Measurements from ENCODE around the gene PCDHGB3.
"Not testable (repeated sequence)": the region's sequence is repeated elsewhere in the genome, so short reads cannot be mapped to it uniquely, and the experiment has no call there.

Gene PCDHGB3

DNA sequence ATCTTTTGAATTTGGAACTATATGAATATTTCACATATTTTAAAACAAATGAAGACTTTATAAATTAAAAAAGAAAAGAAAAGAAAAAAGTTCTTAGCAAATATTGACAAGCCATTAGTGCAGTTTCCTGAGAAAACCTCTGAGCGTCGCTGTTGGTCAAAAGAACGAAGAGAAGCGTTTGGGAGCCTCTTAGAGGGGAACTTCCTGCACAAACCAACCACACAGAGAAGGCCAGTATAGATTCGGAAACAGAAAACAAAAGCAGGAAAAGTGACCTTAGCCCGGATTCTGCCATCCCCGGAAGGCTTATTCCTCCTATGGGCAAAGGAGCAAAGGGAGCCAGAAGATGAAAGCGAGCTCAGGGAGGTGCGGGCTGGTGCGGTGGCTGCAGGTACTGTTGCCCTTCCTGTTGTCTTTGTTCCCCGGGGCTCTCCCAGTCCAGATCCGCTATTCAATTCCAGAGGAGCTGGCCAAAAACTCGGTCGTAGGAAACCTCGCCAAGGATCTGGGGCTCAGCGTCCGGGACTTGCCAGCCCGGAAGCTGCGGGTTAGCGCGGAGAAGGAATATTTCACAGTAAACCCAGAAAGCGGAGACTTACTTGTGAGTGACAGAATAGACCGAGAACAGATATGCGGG, 10.1 kb upstream of the PCDHGB3 start, which contains the start of gene PCDHGB2:
PCDHGB2 (plus strand) TSS at position 205 of the 637 bp plus-strand sequence; CDS start at position 347, 142 bp downstream.
- DNase-seq, result no peak

- DNase-seq, result no peak
These were observed 9.4 kb upstream of the PCDHGB3 start for GRCh38 chr5:141360685-141361084.

GRCh38 chr5:141362719-141363118, 7.3 kb upstream of the PCDHGB3 start:
- no peak for DNase-seq

DNA sequence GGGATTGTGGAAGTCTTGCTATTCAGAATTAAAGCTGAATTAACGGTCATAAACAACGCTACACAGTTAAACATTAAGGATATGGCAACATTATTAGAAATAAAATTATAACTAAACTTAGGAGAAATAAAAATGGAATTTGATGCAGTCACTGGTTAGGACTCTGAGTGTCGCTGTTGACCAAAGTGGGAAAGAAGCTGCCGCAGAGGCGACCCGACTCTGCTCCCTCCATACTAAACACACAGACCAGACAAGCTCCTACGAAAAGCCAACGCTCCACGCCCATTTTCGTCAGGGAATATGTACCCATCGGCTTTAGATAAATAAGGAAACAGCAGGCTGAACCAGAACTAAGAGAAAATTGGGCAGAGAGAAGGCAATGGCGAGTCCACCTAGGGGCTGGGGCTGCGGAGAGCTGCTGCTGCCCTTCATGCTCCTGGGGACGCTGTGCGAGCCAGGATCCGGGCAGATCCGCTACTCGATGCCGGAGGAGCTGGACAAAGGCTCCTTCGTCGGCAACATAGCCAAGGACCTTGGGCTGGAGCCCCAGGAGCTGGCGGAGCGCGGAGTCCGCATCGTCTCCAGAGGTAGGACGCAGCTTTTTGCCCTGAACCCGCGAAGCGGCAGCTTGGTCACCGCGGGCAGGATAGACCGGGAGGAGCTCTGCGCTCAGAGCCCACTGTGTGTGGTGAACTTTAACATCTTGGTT, 5.9 kb upstream of the PCDHGB3 start, which contains the start of gene PCDHGA5:
PCDHGA5 (plus strand) TSS at position 211 of the 709 bp plus-strand sequence; CDS start at position 380, 169 bp downstream.
- no peak for DNase-seq

DNA sequence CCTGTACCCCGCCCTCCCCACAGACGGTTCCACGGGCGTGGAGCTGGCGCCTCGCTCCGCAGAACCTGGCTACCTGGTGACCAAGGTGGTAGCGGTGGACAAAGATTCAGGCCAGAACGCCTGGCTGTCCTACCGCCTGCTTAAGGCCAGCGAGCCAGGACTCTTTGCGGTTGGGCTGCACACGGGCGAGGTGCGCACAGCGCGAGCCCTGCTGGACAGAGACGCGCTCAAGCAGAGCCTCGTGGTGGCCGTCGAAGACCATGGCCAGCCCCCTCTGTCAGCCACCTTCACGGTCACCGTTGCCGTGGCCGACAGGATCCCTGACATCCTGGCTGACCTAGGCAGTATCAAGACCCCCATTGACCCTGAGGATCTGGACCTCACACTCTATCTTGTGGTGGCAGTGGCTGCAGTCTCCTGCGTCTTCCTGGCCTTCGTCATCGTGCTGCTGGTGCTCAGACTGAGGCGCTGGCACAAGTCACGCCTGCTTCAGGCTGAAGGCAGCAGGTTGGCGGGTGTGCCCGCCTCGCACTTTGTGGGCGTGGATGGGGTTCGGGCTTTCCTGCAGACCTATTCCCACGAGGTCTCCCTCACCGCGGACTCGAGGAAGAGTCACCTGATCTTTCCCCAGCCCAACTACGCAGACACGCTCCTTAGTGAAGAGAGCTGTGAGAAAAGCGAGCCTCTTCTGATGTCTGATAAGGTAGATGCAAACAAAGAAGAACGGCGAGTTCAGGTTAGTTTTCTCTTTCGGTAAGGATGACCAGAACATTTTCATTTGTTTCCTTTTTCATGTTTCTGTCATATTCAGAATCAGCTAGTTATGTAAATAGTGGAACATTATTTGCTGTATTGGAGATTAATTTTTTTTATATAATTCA, 3.8 kb upstream of the PCDHGB3 start:
- DNase-seq, result no peak

DNA sequence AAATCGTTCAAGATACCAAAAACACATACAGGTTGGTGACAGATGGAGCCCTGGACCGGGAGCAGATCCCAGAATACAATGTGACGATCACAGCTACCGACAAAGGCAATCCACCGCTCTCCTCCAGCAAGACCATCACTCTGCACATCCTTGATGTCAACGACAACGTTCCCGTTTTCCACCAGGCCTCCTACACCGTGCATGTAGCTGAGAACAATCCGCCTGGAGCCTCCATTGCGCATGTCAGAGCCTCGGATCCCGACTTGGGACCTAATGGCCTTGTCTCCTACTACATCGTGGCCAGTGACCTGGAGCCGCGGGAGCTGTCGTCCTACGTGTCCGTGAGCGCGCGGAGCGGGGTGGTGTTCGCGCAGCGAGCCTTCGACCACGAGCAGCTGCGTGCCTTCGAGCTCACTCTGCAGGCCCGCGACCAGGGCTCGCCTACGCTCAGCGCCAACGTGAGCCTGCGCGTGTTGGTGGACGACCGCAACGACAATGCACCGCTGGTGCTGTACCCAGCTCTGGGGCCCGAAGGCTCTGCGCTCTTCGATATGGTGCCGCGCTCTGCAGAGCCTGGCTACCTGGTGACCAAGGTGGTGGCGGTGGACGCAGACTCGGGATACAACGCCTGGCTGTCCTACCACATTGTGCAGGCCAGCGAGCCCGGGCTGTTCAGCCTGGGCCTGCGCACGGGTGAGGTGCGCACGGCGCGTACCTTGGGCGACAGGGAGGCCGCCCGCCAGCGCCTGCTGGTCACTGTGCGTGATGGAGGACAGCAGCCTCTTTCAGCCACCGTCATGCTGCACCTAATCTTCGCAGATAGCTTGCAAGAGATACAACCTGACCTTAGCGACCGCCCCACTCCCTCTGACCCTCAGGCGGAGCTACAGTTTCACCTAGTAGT, 1.8 kb downstream of the PCDHGB3 start:
- DNase-seq, result no peak

DNA sequence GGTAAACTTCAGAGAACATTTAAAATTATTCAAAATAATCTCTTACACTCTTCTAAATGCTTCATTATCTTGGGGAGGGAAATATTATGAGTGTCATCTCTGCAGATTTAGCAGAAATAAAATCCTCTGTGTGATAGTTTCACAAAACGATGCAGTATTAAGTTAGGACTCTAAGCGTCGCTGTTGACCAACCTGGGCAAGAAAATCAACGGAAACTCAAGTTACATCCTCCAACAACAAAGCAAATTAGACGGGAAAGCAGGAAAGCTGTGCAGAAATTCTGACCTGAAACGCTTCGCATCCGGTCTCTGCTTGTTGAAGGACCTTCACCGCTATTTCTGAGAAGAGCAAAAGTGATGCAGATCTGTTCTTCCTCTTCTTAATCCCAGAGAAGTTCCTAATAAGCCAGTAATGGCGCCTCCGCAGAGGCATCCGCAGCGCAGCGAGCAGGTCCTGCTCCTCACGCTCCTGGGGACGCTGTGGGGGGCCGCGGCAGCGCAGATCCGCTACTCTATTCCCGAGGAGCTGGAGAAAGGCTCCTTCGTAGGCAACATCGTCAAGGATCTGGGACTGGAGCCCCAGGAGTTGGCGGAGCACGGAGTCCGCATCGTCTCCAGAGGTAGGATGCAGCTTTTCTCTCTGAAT, 3.8 kb downstream of the PCDHGB3 start, which contains the start of gene PCDHGA6:
PCDHGA6 (plus strand) TSS at position 219 of the 645 bp plus-strand sequence; CDS start at position 412, 193 bp downstream.
- DNase-seq, result no peak

DNA sequence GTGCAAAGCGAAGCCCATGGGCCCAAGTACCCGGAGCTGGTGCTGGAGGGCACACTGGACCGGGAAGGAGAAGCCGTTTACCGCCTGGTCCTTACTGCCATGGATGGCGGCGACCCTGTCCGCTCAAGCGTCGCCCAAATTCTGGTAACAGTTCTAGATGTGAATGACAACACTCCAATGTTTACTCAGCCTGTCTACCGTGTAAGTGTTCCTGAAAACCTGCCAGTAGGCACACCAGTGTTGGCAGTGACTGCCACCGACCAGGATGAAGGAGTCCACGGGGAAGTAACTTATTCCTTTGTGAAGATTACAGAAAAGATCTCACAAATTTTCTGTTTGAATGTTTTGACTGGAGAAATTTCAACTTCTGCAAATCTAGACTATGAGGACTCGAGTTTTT, 4.6 kb downstream of the PCDHGB3 start:
- DNase-seq, result no peak

DNA sequence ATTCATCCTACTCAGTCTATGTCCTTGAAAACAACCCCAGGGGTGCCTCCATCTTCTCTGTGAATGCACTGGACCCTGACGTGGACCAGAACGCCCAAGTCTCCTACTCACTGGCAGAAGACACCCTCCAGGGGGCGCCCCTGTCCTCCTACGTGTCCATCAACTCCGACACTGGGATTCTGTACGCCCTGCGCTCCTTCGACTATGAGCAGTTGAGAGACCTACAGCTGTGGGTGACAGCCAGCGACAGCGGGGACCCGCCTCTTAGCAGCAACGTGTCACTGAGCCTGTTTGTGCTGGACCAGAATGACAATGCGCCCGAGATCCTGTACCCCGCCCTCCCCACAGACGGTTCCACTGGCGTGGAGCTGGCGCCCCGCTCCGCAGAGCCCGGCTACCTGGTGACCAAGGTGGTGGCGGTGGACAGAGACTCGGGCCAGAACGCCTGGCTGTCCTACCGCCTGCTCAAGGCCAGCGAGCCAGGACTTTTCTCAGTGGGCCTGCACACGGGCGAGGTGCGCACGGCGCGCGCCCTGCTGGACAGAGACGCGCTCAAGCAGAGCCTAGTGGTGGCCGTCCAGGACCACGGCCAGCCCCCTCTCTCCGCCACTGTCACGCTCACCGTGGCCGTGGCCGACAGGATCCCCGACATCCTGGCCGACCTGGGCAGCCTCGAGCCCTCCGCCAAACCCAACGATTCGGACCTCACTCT, 5.6 kb downstream of the PCDHGB3 start:
- DNase-seq, result not testable (repeated sequence)

DNA sequence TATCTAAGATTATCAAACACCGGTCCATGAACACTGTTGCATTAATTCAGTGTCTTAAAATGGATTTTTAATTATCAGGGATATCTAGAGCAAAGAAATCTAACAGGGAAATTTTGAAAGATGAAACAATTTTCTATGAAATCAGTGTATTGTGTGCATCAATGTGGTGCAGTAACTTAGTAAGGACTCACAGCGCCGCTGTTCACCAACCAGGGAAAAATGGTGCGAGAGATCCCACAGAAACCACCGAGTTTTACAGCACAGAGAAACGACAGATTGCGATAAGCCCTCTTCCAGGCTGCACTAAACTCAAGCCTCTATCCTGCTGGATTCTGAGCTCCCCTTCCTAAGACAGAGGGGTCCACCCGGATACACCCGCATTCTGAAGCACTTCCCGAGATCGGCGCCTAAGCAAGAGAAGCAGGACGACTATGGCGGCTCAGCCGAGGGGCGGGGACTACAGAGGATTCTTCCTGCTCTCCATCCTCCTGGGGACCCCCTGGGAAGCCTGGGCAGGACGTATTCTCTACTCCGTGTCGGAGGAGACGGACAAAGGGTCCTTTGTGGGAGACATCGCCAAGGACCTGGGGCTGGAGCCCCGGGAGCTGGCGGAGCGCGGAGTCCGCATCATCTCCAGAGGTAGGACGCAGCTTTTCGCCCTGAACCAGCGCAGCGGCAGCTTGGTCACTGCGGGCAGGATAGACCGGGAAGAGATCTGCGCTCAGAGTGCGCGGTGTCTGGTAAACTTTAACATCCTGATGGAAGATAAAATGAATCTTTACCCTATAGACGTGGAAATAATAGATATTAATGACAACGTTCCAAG, 12.6 kb downstream of the PCDHGB3 start, which contains the start of gene PCDHGA7:
PCDHGA7 (plus strand) TSS at position 274 of the 826 bp plus-strand sequence; CDS start at position 432, 158 bp downstream.
- no peak for DNase-seq

DNA sequence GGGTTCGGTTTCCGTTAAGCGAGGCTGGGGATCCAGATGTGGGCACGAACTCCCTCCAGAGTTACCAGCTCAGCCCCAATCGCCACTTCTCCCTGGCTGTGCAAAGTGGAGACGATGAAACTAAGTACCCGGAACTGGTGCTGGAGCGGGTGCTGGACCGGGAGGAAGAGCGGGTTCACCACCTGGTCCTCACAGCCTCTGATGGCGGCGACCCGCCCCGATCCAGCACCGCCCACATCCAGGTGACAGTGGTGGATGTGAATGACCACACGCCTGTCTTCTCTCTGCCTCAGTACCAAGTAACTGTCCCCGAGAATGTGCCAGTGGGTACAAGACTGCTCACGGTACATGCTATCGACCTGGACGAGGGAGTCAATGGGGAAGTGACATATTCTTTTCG, 13.3 kb downstream of the PCDHGB3 start:
- DNase-seq, result no peak

DNA sequence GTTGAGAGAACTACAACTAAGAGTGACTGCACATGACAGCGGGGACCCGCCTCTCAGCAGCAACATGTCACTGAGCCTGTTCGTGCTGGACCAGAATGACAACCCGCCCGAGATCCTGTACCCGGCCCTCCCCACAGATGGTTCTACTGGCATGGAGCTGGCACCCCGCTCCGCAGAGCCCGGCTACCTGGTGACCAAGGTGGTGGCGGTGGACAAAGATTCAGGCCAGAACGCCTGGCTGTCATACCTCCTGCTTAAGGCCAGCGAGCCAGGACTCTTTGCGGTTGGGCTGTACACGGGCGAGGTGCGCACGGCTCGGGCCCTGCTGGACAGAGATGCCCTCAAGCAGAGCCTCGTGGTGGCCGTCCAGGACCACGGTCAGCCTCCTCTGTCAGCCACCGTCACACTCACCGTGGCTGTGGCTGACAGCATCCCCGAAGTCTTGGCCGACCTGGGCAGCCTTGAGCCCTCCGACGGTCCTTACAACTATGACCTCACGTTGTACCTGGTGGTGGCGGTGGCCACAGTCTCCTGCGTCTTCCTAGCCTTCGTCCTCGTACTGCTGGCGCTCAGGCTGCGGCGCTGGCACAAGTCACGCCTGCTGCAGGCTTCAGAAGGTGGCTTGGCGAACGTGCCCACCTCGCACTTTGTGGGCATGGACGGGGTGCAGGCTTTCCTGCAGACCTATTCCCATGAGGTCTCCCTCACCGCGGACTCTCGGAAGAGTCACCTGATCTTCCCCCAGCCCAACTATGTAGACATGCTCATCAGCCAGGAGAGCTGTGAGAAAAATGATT, 14.6 kb downstream of the PCDHGB3 start:
- no peak for DNase-seq

DNA sequence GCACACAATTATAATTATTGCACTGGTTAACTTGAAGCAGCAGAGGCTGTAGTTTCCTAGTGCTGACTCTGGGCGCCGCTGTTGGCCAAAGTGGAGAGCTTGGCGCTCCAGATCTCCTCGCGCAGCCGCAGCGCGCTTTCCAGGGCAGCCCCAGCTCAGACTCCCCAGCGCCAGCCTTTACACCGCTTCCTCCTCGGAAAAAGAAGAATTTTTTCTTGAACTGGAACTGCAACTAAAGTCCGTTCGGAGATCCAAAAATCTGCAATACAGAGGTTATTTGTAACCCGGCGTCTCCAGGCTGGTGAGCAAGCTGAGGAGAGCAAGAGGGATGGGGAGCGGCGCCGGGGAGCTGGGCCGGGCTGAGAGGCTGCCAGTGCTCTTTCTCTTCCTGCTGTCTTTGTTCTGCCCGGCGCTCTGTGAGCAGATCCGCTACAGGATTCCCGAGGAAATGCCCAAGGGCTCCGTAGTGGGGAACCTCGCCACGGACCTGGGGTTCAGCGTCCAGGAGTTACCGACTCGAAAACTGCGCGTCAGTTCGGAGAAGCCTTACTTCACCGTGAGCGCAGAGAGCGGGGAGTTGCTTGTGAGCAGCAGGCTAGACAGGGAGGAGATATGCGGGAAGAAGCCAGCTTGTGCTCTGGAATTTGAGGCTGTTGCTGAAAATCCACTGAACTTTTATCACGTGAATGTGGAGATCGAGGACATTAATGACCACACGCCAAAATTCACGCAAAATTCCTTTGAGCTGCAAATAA, 17.7 kb downstream of the PCDHGB3 start, which contains the start of gene PCDHGB4:
PCDHGB4 (plus strand) TSS at position 142 of the 755 bp plus-strand sequence; CDS start at position 329, 187 bp downstream.
- not testable (repeated sequence) for DNase-seq

DNA sequence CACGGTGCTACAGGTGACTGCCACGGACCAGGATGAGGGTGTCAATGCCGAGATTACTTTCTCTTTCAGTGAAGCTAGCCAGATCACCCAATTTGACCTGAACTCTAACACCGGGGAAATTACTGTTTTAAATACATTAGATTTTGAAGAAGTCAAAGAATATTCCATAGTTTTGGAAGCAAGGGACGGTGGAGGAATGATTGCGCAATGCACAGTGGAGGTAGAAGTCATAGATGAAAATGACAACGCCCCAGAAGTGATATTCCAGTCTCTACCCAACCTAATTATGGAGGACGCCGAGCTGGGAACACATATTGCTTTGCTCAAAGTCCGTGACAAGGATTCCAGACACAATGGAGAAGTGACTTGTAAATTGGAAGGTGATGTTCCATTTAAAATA, 18.6 kb downstream of the PCDHGB3 start:
- DNase-seq, result no peak

GRCh38 chr5:141389153-141390042, 19.4 kb downstream of the PCDHGB3 start:
- no peak for DNase-seq

DNA sequence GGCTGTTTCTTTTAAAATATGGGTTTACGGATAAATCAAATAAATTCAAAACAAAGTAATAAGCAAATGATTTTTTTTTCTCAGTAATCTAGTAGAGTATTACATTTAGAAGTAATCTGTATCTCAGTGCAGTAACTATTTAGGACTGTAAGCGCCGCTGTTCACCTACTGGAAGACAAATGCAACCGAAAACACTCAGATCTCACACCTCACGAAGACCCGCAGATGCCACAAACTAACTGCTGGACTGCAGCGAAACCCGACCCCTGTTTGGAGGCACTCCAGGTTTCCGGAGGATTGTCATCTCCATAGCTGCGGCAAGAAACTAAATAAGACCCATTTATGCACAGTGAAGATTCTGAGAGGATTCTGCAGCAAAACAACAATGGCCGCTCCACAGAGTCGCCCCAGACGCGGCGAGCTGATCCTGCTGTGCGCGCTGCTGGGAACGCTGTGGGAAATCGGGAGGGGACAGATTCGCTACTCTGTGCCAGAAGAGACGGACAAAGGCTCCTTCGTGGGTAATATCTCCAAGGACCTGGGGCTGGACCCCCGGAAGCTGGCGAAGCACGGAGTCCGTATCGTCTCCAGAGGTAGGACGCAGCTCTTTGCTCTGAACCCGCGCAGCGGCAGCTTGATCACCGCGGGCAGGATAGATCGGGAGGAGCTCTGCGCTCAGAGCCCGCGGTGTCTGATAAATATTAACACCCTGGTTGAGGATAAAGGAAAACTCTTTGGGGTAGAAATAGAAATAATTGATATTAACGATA, 22.6 kb downstream of the PCDHGB3 start, which contains the start of gene PCDHGA8:
PCDHGA8 (plus strand) TSS at position 205 of the 770 bp plus-strand sequence; CDS start at position 386, 181 bp downstream.
- no peak for DNase-seq
